GM21619 (cell line): Measurements from ENCODE around the gene PAX6.

Experiments used
- ATAC-seq: cut with Tn5 transposase; IDR thresholded peaks from one replicate; pipeline ENCODE4 v1.9.1; 2021; ENCODE audit not compliant: unreplicated experiment

The PAX6 gene

DNA sequence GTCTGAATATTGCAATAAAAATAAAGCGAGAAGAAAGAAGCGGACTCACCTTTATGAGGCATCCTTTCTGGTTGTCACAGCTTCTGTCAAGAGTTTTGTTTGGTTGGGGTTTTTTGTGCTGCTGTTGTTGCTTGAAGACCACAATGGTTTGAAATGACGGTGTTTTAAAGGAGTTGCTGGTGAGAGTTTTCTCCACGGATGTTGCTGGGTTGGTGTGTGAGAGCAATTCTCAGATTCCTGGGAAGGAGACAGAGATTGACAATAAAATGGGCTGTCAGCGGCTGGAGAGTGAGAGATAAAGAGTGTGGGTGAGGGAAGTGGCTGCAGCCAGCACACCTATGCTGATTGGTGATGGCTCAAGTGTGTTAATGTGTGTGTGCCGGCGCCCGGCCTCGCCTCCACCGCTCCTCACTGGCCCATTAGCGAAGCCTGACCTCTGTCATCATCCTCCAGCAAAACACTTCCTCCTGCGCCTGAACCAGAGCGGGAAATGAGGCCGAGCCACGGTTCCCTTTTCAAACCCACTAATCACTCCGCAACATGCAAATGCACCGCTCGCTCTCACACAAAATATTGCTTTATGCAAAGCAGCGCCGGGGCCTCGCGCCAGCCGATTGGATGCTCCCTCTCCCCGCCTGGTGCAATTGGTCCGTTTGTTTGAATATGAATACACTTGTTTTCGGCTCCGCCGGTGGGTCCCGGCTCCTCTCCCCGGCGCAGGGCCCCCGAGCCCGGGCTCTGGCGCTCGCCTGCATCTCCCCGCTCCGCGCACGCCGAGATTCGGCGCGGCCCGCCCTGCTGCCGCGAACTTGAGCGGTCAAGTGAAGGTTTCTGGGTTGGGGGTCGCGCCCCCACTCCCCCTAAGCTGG lies at the start of gene PAX6:
Gene PAX6 (minus strand): TSS at position 544 of the 869 bp plus-strand sequence. CDS start 4,911 bp downstream, outside the sequence.
- peak; percentile 55 for ATAC-seq

DNA sequence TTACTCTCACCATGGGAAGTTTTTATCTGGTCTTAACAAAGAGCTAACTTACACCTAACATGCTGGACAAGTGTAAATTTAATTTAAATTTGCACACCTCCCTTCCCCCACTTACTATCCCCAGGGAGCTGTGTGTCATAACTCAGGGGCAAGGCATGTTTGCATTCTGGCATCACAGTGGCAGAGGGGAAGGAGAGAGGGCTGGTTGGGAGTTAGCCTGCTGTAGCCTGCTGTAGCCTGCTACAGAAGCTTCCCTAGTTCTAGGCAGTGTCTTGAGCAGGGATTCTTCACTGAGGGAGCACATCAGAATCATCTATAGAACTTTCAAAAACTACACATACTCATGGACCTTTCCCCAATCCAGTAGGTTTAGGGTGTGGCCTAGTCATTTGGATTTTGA lies 49.3 kb upstream of the PAX6 start:
- no peak for ATAC-seq

DNA sequence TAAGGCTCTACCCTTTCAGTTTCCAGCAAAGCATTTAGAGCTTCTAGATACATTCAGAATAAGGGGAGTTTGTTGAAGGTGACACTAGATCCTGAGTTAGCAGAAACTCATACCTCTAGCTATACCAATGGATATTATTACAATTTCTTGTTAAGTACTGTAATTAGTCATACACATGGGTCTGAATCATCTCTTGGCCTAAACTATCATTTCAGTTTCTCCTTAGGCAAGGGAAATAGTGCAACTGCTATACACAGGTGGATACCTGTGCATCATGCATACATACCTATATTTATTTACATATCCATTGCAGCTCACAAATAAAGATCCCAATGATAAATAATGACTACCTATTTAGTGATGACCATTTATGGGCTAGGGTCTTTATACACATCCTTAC lies 45.1 kb upstream of the PAX6 start:
- ATAC-seq = no peak

DNA sequence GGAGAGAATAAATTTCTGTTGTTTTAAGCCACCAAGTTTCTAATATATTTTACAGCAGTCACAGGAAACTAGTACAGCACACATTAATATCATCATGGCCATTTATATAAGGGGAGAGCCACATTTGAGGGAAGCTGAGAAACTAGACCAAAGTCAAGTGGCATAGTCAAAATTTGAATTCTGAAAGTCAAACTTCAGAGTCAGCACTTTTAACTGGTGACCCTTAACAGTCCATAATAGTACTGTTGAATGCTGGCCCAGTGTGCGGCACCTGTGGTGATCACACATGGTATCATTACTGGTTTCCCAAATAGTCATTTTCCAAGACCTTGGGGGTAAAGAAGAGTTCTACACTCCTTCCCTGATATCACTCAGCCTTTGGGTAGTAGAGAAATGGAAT lies 44.3 kb upstream of the PAX6 start:
- no peak for ATAC-seq

DNA sequence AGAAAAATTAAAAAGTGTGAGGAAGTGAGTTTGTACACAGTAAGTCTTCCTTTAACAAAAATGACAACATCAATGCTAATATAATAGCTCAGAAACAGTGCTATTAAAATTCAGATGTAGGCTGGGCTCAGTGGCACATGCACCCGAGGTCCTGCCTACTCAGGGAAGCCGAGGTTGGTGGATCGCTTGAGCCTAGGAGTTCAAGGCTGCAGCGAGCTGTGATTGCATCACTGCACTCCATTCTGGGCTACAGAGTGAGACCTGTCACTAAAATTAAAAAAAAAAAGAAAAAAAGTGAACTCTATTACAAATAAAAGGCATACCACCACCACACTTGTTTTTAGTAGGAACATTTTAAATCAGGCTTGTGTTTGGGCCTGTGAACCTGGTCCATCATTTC lies 39.2 kb upstream of the PAX6 start:
- ATAC-seq = no peak

DNA sequence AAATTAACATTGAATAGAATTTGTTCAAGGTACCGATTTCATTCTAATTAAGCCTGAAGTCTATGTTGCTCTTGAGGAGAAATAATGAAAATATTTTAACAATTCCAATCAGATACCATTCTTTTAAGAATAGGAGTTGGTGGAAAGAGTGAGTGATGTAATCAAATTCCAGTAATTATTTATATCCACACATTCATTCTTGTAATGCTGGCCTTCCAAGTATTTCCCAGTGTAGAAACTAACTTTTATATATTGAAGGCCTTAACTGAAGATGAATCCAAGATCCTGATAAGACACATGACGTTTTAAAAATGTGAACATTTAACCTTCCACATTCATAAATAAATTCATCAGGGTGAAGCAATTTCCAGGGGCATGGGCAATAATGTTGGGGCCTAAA lies 36.6 kb upstream of the PAX6 start:
- ATAC-seq = no peak

GRCh38 chr11:31845331-31845730 lies 34.2 kb upstream of the PAX6 start:
- no peak for ATAC-seq

DNA sequence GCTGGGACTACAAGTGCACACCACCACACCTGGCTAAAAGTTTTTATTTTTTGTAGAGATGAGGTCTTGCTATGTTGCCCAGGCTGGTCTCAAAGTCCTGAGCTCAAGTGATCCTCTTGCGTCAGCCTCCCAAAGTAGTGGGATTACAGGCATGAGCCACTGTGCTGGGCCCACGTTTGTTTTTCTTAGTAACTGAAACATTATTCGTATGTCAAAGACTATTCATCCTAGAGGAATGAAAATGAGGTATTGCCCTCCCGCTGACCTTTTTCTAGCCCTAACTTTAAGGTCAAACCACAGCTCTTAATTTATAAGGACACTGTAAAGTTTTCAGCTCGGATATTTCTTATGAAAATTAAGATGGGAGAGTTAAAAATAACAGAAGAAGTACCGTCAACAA lies 33.2 kb upstream of the PAX6 start:
- ATAC-seq = no peak

DNA sequence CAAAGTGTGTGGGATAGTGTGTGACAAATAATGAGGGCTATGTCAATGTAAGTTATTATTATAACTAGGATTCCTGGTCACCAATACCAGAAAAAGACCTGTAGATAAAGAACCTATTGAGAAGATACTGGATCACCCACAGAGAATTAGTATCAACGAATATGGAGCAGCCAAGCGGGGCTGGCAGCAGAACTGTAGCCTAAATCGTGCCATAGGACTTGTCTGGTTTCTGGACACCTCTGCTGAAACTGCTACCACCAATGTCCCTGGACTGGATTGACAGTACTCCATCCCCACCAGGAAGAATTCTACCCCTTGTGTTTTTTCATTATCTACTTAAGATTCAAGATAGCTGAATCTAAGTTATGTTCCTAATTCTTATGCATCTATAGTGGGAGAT lies 30.3 kb upstream of the PAX6 start:
- ATAC-seq = no peak

GRCh38 chr11:31834237-31834636 lies 23.1 kb upstream of the PAX6 start:
- no peak for ATAC-seq

DNA sequence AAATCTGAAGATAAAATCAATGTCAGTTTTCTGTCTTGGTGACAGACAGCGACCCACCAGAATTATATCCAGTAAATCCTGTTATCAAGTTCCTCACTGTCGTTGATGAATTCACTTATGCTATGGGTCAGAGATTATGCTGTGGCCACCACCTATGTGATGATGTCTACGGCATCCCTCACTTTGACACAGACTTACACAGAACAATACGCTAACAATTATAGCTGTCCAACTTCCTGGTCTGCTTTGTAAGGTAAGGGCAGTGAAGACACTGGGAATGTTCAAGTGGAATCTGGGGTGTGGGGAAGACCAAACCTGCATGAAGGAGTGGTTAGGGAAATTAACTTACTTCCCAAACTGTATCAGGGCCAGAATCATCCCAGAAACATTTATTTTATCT lies 19.3 kb upstream of the PAX6 start:
- no peak for ATAC-seq

DNA sequence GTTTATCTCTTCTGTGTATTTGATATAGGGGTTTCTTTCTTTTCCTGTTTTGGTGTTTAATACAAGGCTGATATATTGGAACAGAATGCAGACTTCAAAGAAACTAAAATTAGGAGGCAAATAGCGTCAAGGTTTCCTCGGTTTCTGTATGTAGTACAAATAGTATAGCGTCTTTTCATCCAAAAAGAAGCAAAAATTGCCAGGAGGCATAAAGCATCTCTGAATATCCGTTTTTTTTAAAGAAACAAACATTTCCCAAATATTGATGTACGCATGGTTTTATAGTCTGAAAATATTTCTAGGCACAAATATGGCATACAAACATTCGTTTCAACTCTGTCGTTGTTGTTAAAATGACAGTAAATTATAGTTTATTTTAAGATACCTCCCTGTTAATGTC lies 17.1 kb upstream of the PAX6 start:
- no peak for ATAC-seq

DNA sequence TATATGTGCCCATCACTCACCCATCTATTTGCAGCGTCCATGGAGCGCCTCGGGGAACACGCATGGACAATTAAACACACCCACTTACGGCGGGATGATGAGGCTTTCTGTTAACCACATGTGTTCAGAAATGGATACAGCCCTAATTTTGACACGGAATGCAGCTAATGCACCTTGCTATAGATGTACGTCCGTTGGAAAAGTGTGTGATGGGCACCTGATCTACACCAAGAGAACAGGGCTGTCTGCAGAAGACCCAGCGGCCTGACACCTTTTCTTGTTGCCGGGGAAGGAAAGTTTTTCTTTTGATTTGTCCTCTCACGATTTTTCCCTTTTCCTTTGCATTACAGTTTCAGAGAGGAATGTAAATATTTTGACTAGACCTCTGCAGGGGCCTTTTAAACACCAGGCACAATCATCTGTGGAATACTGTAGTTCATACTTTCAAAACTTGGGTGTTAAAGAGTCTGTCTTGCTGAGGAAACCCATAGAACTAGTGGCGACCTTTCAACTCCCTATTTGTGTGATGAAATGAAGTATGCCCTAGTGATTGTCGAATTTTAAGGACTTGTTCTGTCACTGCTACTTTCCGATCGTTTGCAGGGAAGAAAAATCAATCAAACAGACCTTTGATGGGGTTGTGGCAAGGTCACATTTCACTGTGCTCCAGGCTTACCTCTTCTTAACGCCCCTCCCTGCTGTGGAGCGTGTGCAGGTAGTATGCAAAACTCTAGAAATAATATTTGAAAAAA lies 16.5 kb upstream of the PAX6 start:
- ATAC-seq = no peak

DNA sequence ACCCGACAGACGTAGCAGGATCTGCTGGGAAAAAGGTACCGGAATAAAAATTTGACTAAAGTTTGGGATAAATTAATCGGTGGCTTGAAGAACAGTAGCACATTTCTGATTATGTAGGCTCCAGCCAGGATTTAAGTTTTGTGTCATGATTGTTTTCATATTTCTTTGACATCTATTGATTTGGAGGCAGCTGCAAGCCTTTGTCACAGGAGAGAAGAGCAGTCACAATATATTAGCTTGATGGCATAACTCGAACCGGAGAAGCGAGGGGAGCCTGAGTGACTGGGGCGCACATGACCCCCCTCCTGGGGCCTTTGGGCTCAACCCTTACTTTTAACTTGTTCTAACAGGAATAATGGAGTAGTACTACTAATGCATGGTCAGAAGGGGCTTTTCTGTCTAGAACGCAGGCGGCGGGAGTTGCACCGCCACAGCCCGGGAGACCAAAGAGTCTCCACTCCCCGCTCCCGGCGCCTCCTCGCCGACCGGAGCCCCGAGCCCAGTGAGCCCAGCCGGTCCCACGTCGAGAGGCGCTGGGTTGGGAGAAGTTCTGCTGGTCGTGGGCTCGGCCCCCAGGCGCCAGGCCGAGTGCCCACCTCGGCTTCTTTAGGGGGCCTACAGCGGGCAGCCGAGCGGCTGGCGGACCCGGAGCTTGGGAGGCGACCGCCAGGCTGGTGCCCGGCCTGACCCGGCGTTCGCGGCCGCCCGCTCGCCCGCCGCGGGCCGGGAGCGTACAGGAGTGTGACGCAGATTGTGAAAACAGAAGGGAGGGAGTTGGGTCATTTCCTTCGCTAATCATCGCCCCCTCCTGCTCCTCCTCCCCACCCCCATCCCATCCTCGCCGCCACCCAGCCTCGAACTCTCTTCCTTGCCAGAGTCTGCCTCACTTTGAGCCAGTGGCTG lies 15.7 kb upstream of the PAX6 start:
- ATAC-seq = no peak

DNA sequence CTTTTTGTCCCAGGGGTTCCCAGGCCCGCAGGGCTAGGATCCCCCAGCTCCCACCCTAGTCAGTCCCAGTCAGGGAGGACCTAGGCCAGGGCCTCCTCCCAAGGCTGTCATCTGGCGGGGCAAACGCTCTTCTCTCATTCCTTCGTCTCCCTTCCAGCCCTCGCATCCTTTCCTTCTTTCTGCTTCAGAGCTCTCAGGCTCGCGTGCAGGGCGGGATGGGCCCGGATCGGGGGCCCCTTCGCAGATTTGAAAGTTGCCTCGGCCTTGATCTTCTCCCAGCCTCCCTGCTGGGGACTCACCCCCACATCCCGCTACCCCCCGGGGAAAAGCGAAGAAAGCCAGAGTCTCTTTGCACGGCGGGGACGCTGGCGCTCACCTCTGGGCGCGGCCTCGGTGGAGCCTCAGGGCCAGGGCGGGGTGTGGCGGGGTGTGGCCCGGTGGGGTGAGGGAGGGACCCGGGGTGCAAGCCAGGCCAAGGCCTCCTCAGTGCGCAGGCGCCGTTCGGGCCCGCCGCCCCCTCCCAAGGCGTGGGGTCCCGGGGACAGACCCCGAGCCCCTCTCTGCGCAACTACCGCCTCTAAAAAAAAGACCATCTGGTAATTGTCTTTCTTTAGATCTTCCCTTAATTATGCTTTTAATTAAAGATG lies 14.8 kb upstream of the PAX6 start:
- ATAC-seq = no peak

- ATAC-seq = no peak
These were observed 14.0 kb upstream of the PAX6 start for GRCh38 chr11:31824879-31825837.

GRCh38 chr11:31824332-31824878 lies 13.3 kb upstream of the PAX6 start:
- no peak for ATAC-seq

DNA sequence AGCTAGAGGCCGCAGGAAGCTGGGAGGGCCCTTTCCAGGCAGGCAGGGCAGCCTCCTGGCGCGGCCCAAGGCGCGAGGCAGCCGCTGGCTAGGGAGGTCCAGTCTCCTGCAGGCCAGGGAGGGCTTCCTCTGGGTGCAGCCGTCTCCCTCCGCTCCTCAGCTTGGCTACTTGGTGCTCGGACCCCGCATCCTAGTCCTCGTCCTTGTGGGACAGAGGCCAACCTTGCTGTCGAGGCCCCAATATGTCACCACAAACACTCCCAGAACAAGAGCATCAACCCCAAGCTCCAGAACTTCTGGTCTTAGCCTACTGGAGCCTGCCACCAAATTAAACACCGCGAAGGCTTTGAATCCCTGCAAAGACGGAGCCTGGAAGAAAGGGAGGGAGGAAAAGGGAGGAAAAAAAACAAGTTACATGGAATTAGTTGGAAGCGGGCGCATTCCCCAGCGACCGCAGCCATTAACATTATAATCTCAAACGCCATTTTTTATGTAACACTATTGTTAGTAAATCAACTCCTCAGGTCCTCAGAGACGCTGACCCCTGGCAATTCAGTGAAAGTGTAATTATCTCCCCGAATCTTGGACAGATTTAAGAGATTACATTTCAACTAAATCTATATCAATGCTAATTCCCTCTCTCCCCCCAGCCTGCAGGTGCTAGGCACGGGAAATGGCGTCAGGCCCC lies 12.7 kb upstream of the PAX6 start:
- no peak for ATAC-seq
